ENCODE measurements around the gene TENM4.
A peak's percentile ranks its signal among the peaks of the same experiment; 100 is the strongest.

The TENM4 gene

DNA sequence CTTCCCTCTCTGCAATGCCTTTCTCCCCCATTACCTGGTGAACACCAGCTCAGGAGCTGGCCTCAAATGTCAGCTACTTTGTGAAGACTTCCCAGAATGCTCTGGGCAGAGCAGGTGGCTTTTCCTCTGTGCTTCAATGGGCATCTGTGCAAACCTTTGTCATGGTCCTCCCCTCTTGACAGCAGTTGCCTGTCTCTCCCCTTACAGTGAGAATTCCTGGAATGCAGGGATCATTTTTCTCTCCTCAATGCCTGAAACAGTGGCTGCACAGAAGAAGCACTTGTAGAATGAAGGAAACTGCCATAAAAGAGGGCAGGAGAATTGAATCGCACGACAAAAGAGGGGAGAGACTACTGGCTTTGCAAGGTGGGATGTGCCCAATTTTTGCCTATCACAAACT lies 773.4 kb downstream of the TENM4 start:
- no peak for DNase-seq

DNA sequence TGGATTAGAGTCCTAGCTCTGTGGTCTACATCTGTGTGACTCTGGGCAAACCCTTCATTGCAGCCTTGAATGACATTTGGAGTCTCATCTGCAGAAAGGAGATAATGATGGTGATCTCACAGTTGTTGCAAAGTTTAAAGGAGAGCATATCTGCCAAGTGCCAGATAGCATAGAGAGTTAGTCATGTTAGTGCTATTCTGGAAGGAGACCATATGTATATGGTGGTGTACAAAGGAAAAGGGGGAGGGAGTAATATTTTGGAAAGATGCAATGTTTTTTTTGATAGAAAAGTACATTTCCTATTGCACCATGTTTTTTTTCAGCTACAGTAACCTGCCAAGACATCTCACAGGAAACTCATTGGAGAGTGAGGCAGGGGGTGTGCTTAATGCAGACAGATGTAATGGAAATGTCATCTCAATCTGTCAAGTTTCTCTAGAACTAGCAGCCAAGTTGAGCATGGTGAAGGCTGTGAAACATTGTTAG lies 774.1 kb downstream of the TENM4 start:
- DNase-seq: no peak

DNA sequence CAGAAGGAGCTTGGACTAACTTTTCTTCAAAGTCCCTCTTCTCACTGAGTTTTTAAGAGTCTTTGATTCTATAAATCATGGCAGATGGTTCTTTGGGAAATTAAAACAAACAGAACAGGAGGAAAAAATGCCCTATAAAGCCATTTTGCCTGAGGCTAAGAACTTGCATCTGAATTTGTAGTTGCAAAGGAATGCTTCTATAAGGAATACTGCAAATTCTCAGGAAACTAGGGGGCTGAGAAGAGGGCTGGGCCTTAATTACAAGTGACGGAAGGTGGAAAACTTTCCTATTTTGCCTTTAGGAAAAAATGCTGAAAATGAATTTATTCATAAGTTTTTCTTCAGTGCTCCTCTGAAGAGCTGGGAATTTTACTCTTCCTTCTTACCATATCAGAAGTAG lies 776.2 kb downstream of the TENM4 start:
- DNase-seq: no peak

DNA sequence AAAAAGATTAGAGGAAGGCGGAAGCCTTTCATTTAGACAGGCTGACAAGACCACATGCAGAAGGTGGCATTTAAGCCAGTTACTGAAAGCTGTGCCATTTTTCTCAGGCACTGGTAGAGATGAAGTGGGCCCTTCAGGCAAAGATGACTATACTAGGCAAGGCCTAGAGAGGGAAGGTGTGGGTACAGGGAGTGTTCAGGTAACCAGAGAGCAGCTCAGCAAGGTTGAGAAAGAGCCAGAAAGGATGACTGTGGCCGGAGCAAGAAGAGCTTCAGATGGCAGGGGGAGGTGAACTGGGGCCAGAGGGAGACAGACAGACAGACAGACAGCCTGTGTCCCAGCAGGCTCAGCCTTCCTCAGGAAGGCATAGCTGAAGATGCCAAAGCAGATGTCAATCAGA lies 778.0 kb downstream of the TENM4 start:
- DNase-seq: no peak

DNA sequence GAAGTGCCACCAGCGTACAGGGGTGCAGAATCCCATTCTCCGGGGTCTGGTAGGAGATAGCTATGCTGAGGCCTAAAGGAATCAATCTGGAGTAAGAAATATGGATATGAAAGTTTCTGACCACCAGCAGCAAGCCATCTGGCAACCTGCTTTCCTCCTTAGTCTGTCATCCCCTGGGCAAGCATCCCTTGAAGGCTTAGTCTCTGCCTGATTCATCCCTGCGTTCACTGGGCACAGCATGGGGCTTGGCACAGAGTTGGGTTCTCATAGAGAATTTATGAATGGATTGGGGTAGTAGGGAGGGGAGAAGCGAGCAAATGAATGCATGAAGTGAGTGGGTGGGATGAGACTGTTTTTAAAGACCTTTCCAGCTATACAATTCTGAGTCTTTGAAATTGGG lies 780.4 kb downstream of the TENM4 start:
- DNase-seq: no peak

DNA sequence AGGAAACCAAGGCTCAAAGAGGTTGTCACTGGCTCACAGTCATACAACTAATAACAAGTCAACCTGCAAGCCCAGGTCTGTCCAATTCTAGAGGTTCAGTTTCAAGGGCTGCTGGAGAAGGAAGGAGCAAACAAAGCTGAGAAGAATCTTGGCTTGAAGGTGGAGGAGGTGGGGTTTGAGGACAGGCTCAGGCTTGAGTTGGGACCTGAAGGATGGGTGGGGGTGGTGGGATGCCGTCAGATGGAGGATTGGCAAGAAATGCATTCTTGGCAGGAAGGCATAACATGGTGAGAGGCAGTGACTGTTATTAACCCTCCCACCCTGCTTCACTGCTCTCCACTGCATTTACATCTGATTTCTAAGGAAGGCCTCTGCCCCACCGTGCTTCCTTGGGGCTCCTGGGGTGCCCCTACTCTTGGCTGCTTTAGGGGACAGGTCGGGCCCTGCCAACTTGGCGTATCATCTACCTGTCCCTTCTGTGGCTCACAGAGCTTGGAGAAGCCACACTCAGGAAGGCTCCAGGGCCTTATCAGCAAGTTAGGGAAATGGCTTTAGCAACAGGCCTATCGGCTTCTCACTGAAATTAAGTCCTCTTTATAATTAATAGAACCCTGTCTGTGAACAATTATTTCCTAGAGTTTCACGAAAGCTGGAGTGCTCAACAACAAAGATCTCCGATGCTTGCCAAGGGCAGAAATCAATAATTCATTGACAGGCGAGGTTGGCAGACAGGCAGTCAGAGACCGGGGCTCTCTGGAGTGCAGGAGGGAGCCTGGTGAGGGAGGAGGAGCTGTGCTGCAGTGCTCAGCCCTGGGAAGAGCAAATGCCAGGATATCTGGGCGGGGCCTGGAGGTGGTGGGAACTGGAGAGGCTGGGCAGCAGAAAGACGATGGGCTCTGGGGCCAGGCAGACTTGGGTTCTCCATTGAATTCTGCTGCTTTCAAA lies 781.2 kb downstream of the TENM4 start:
- no peak for DNase-seq

DNA sequence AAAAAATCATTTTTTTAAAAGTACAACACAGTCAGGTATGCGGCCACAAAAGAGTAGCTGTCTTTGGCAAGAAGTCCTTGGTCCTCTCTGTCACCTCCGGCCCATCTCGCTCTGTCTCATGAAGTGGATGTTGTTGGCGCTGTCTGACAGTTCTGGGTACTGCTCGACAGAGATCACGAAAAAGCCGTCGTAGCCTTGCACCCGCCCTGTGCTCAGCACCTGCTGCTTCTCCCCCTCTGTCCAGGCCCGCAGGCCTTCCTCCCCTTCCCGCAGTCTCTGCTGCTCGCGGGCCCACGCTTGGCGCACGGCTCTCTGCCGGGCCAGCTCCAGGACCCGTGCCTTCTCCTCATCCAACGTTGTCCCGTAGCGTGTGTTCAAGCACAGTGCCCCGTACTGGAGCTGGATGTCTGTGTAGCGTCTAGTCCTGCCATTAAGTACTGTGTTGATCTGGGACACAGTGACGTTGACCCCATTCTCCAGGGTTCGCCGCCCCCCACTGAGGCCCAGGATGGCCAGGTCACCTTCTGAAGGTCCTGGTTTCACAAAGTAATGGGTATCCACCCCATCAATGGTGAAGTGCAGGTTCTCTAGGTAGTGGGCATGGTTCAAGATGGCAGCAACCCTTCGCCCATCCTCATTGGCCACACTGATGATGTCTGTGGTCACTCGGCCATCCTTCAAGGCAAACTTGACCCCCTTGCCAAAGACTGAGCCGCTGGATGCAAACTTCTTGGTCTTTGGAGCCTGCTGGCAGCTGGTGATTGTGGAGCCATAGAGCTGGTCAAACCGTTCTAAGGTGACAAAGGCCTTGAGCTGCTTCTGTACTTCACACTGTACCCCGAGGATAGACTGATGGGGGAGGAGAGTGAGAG lies 782.6 kb downstream of the TENM4 start:
- DNase-seq: no peak

DNA sequence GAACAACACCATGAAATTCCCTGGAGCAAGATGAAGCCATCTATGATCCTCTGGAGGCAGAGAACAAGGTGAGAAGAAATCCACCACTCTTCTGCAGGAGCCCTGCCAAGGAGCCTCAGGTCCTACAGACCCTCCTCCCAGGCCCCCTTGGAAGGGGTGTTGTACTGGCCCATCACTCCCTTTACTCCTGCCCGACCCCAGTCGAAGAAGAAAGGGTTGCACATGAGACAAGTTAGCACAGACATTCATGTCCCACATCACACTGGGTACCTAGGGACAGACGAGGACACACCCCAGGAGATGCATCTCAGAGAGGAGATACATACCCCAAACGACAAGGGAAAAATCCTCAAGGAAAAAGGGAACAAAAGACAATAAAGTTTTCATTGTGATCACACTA lies 783.4 kb downstream of the TENM4 start:
- DNase-seq: no peak

DNA sequence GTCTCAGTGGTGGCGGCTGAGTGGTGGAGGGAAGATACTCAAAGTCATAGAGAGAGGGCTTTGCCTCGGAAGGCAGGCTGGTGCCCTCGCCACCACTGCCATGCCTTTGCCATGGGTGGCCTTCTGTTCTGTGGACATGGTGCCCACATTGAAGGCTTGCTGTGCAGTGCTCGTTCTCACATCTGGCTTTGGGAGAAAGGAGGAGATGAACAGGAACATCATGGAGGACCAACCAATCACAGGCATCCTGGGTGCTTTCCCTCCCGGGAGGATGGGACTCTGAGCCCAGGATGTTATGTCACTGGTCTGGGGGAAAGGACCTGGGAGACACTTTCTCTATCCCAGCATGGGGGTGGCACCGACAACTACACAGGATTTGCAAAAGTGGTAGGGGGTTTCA lies 783.8 kb downstream of the TENM4 start:
- no peak for DNase-seq

DNA sequence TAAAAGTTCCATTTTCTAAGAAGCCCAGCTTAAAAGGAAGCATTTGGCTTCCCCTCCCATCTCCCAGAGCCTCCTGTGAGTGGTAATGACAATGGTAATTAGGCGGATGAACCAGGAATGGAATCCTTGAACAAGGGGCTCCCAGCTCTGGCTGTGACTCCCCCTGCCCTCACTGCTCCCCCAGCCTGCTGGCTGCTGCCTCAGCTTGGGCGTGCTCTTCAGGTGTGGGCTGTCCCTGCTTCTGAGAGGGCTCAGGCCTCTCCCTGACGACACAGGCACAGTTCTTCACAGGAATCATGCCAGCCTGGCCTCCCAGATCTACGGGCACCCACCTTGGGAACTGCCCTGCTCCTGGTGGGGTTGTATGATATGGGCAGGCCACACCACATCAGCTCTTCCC lies 784.5 kb downstream of the TENM4 start:
- DNase-seq: no peak

DNA sequence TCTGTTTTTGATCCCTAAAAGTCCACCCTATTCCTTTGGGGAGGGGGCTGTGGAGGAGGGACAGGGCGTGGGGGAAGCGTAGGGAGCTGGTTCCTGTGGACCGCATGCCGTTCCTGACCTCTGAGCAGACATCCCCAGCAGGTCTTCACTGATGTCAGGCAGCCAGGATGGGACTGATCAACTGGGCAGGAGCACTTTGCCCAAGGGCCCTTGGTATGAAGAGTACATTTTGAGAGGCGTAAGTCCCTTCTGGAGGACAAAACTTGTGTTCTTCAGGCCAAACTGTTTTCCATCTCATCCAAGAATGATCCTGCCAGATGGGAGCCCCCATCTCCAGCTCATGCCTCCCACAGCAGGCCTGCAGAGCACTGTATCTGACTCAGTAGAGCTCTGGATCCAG lies 785.3 kb downstream of the TENM4 start:
- DNase-seq: no peak

DNA sequence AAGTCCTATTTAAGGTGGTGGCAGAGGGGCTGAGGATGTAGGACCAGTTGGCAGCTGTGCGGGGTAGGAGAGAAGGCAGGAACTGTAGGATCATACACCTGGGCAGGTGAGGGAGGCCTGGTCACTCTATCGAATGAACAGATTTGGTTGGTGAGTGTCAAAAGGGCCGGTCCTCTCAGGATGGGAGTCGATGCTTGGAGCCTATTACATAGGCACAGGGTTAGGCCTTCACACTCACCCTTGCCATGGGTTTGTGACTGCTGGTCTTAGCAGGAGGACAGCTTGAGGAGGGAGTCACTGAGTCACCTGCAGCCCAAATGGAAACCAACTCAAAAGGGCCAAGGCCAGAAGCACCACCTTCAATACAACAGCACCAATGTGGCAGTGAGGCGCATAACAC lies 786.0 kb downstream of the TENM4 start:
- DNase-seq: no peak

DNA sequence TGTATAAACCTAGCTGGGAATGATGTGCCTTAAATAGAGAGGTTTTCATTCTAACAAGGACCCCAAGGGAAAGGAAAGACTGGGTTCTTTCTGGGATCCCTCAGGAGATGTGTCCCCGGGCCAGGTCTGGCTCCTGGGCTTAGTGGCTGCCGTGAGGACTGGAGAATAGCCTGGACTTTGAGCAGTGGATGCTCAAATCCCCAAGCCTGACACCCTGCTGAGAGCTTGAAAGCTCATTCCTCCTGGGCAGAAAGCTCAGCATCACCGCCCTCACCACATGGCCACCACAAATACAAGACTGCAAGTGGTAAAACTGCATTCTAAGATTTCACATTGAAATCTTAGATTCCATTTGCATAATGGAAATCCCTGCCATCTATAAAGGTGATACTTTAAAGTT lies 786.8 kb downstream of the TENM4 start:
- peak in 1 of 2 experiments; percentile 30 for DNase-seq

DNA sequence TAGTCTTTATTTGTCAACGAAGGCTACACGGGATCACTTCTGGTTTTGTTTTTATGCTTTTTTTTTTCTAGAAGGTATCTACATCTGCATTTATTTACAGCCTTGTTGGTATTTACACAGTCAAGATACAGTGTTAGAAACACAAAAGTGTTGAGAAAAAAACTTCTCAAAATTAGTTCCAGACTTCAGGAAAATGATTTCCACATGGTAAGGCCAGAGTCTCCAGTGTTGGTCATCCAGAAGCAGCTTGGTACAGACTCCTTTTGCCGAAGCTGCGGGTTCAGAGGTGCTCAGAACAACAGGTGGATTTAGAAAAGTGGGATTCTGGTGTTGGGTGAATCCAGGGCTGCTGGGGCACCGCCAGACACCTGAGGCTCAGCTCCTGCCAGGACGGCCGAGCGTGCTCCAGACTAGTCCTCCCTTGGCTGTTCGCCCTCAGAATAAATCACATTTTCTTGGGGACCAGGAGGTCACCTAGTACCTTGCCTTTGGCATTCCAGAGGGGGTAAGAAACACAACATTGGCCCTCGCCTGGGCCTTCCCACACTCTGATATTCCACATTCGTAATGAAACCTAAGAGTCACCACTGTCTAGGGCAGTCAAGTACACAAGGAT lies 787.4 kb downstream of the TENM4 start:
- DNase-seq: no peak

DNA sequence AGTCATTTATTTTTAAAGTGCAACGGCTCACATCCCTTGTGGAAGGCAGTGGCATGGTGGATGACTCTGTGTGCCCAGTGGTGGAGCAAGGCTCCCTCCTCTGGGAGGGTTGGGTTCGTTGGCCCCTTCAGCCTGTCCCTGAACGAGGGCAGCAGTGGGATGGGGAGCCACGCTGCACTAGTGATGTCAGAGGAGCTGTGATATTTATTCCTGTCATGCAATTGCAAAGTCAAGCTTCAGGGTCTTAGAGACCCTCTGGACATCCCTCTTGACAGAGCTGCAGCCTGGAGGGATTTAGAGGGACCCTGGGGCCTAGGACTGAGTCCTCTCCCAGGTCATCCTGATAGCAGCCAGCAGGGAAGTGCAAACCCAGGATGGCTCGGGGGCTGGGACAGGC lies 788.0 kb downstream of the TENM4 start:
- DNase-seq: no peak

DNA sequence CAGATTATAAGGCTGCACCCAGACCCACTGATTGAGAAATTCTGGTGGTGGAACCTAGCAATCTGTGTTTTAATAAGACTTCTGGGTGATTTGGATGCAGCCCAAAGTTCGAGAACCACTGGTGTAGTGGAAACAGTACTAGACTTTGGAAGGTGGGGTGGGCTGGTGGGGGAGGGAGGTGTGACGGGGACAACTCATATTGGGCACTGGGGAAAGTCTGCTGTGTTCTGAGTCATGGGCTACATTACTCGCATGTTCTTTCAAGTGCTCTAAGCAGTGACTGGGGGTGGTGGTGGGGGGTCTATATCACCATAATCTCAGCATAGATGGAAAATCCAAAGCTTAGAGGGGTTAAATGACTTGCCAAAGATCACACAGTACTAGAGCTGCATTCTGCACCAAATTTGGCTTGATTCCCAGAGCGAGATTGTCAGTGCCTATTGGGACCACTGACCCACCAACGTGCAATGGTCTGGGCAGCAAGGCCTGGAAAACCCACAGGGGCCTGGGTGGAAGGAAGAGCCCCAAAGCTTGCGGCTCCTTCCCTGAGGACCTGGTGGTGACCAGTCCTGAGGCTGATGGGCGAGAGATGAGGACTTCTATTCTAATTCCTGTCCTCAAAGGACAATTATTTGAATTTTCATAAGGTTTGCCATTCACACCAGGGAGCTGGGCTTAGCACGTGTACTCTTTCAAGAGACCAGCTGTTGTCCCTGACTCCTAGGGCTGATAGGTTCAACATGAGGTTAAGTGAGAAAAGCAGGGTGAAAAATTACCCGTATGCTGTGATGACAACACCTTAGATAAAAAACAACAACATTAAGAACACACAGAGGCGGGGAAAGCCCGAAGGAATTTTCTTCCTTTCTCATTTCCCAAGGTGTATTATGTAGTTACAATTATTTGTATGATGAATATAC lies 788.6 kb downstream of the TENM4 start:
- DNase-seq: peak; percentile 53 to 60

DNA sequence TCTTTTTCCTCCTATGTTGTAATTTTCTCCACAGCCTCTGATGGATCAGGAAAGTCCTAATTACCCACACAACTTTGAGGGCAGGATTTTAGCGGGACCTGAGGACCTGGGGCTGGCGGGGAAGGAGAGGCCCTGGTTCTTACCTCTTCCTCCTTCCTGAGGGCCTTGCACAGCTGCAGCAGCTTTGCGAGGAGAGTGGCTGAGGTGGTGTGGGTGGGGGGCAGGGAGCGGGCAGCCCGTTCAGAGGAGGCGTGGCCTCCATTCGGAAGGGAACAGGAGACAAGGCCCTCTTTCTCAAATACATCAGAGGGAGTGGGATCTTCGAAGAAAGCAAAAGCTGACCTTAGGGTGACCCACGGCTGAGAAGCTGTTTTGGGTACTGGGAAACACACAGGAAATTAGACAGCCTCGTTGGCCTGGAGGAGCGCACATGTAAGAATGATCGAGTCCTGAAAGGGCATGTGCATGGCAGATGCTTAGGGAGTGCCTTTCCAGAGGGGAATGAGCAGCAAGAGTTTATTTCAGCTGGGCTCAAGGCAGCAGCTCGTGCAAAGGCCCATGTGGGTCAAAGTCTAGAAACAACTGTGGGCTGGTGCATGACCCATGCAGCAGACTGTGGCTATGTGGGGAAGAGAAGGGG lies 789.6 kb downstream of the TENM4 start:
- no peak for DNase-seq

DNA sequence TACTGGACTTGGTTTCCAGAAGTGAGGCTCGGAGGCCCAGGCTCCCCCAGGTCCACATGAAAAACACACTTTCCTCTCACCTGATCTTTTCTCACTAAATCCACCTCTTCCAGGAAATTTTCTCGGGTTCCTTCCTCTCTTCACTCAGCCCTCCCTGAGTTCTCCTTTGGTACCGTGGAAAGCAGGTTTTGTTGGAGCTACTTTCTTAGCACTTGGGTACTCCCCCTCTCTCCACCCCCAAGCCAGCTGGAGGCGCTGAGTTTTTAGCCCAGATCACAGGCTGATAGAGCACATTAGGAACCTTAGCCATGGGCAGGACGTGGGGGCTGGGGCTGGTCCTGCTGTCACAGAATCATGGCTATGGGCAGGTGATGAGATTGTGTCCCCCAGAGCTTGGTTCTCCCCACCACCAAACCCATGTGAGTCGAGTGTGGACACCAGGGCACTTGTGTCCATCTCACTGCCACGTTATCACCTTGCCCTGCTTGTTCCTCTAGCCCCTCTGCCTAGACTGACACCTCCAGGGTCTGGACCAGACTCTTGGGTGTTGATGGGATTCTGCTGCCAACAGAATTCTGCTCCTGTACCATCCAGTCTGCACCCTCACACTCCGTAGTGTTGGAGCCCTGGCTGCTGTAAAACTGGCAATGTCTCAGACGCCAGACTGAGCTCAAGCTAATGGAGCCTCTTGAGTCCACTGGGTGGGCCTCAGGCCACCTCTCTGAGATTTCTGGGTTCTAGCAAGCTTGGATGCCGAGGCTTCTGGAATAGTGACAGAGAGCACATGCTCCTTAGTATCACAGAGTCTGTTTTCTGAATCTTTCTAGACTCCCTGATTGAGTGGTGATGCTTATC lies 791.2 kb downstream of the TENM4 start:
- no peak for DNase-seq

DNA sequence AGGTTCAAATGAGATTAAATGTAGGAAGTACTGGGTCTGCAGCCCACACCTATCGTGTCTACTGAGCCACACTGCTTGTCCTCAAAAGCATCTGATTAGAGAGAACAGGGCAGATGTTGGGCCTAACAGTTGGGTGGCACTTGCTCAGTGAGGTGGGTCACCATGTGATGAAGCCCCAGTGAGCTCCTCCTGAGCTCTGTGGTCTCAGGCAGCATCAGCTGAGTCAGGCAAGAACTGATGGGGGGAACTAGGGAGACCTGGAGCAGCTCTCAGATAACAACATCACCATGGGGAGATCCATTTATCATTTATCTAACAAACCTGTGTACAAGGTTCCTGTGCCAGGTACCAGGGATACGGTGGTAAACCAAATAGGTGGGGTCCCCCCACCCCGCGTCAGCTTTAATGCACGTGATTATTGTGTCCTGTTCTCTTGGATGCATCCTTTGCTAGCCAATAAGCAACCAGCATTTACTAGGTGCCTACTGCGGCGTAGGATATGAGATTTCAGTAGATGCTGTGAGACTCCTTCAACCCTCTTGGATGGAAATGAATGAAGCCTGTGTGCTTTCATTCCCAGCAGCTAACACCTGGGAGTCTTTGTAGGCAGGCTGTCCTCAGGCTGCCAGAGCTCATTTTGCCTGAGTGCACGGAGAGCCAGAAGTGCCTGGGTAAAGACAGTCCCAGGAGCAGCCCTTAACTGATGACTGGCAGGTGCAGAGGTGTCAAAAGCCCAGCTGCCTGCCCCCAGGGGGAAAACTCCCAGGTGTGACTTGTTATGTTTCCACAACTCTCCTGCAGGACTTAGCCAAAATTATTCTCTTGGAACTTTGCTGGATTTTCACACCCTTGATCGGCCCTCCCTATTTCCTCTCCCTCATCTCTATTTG lies 792.6 kb downstream of the TENM4 start:
- no peak for DNase-seq

All from activated CD4-positive, alpha-beta T cell treated with anti-CD3 and anti-CD28 coated beads, Interleukin-2, amount 50 U/mL, for 48 hours (primary cell).